Left lung (tissue), 14 donors: ENCODE data around the gene RNF213. TPM values are rescaled to one million over a fixed set of nuclear protein-coding genes. Genes with fewer than 3 reads are reported as not detected.

Experiments
- ATAC-seq: fragments of 200-7000 bp; cut with Tn5 transposase; one replicate; pipeline ENCODE4 v1.9.1; 2020; ENCODE audit warnings: moderate library complexity
- DNase-seq, 4 donors: peaks; one replicate each; pipeline ENCODE4 v3.0.0-alpha.2; 2013 to 2020
- H3K27ac ChIP-seq, 2 donors: fragments of 200-600 bp; sonication (generic) in 1 of 2; one replicate each; pipeline versions ENCODE4 v1.5.0 to v1.8.0; 2020 to 2021
- H3K27me3 ChIP-seq, 2 donors: fragments of 200-600 bp; sonication (generic) in 1 of 2; one replicate each; pipeline versions ENCODE4 v1.5.0 to v1.8.0; 2020 to 2021
- H3K36me3 ChIP-seq, 2 donors: fragments of 200-600 bp; sonication (generic) in 1 of 2; one replicate each; pipeline versions ENCODE4 v1.5.0 to v1.8.0; 2020 to 2021
- H3K4me1 ChIP-seq, 2 donors: fragments of 200-600 bp; one replicate each; pipeline ENCODE4 v1.8.0; 2021
- H3K4me3 ChIP-seq, 2 donors: fragments of 200-600 bp; sonication (generic) in 1 of 2; one replicate each; pipeline versions ENCODE4 v1.5.0 to v1.8.0; 2020 to 2021; ENCODE audit warnings: mild to moderate bottlenecking in 1 of 2
- H3K9me3 ChIP-seq, 2 donors: fragments of 200-600 bp; sonication (generic) in 1 of 2; one replicate each; pipeline versions ENCODE4 v1.5.0 to v1.8.0; 2020 to 2021
- intact Hi-C, 2 donors: fragments of 100-400 bp; cut with DNase I; formaldehyde crosslinking; loops; one replicate each; pipeline versions ENCODE4 v1.11.2 to v1.14.2; 2022
- long read RNA-seq, 12 donors: library from polyadenylated mRNA in 2 of 12; unstranded in 2 of 12; transcript quantifications; one replicate each; pipeline ENCODE4 v2.0.0 and lab custom pipeline, GENCODE V29; 2019 to 2026
- polyA plus RNA-seq, 6 donors: library from polyadenylated mRNA; unstranded; fragments of 120-200 nt; gene quantifications; one replicate each; pipeline ENCODE4 v1.2.1, GENCODE V29; 2013; ENCODE audit not compliant: insufficient read length in 6 of 6
- total RNA-seq, 2 donors: library from RNA; stranded (reverse); fragmentation: NEBNext Ultra II Directional; extraction: Animal tissue kit (Norgen Biotek cat#: 25700); gene quantifications; one replicate each; pipeline ENCODE4 v1.2.1, GENCODE V29; 2021
- TF ChIP-seq, protein P1 (sequence below), 2 donors: fragments of 200-600 bp; sonication (generic) in 1 of 2; IDR thresholded peaks; one replicate each; pipeline versions ENCODE4 v1.5.0 to v1.8.0; 2021; ENCODE audit warnings: antibody characterized with exemption in 2 of 2
- donor health status: DM: no; HTN: yes; CAD: no.
- donor health status: DM: no; HTN: no; CAD: no.

Gene RNF213
- total RNA-seq = 100 to 1,000 TPM; 212 to 264 TPM
- polyA plus RNA-seq = 100 to 1,000 TPM in 3 of 6 donors, 10 to 100 TPM in 3; 89.0 to 115 (median 100.0) TPM
- long read RNA-seq, donor 1, partial matches to known transcripts = 21 of 22 reads
- long read RNA-seq, donor 1, other reads (novel, unspliced or antisense) = 0 of 22 reads
- long read RNA-seq, donor 2, partial matches to known transcripts = 24 of 25 reads
- long read RNA-seq, donor 2, other reads (novel, unspliced or antisense) = 0 of 25 reads
- long read RNA-seq, donor 3 = 0 reads
- long read RNA-seq, donor 4, partial matches to known transcripts = 47 of 57 reads
- long read RNA-seq, donor 4, other reads (novel, unspliced or antisense) = 10 of 57 reads
- long read RNA-seq, donor 5, full-length matches to known transcripts = 1 of 14 reads
- long read RNA-seq, donor 5, partial matches to known transcripts = 13 of 14 reads
- long read RNA-seq, donor 5, other reads (novel, unspliced or antisense) = 0 of 14 reads
- long read RNA-seq, donor 6 = 0 reads
- long read RNA-seq, donor 7 = 0 reads
- long read RNA-seq, donor 8, full-length matches to known transcripts = 1 of 7 reads
- long read RNA-seq, donor 8, partial matches to known transcripts = 6 of 7 reads
- long read RNA-seq, donor 8, other reads (novel, unspliced or antisense) = 0 of 7 reads
- long read RNA-seq, donor 9 = 0 reads
- long read RNA-seq, donor 10, partial matches to known transcripts = 47 of 54 reads
- long read RNA-seq, donor 10, other reads (novel, unspliced or antisense) = 7 of 54 reads
- long read RNA-seq, donor 11 = 0 reads
- long read RNA-seq, donor 12, partial matches to known transcripts = 17 of 17 reads
- long read RNA-seq, donor 12, other reads (novel, unspliced or antisense) = 0 of 17 reads

DNA sequence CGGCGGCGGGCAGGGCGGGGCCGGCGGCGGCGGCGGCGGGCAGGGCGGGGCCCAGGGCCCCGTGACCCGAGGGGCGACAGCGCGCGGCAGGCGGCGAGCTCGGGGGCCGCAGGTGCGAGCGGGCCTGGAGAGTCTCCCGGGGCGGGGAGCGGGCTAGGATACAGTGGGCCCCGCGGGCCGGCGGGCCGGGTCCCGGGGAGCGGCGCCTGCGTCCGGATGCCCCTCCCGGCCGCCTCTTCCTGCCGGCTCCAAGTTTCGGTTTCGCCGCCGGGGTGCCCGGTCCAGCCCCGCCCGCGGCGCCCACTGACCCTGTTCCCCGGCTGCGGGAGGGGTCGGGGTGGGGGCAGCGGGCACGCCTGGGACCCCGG, at the start of gene RNF213:
TSS of gene RNF213 (plus strand) at position 62 of the 368 bp plus-strand sequence. CDS start 2,830 bp downstream, outside the sequence.
- ATAC-seq (peak; percentile 22), DNase-seq (peak; percentile 33 to 92 (median 54))
- intact Hi-C loops = no loop called here
- peak within 1 kb of the TSS; percentile 98 to 99 for H3K27ac ChIP-seq
- H3K27me3 ChIP-seq = no peaks in the 10 kb centered on the region
- peaks cover 41 to 71% of the 10 kb centered on the region in 2 donors for H3K4me1 ChIP-seq
- H3K4me3 ChIP-seq = peak within 1 kb of the TSS; percentile 88 to 100
- TF ChIP-seq, protein P1, sequence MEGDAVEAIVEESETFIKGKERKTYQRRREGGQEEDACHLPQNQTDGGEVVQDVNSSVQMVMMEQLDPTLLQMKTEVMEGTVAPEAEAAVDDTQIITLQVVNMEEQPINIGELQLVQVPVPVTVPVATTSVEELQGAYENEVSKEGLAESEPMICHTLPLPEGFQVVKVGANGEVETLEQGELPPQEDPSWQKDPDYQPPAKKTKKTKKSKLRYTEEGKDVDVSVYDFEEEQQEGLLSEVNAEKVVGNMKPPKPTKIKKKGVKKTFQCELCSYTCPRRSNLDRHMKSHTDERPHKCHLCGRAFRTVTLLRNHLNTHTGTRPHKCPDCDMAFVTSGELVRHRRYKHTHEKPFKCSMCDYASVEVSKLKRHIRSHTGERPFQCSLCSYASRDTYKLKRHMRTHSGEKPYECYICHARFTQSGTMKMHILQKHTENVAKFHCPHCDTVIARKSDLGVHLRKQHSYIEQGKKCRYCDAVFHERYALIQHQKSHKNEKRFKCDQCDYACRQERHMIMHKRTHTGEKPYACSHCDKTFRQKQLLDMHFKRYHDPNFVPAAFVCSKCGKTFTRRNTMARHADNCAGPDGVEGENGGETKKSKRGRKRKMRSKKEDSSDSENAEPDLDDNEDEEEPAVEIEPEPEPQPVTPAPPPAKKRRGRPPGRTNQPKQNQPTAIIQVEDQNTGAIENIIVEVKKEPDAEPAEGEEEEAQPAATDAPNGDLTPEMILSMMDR (IDR thresholded peaks at IDR 0.05) = no peak
- no peaks in the 10 kb centered on the region for H3K9me3 ChIP-seq
- peaks cover 0 to 16% of the 10 kb centered on the region in 2 donors for H3K36me3 ChIP-seq

DNA sequence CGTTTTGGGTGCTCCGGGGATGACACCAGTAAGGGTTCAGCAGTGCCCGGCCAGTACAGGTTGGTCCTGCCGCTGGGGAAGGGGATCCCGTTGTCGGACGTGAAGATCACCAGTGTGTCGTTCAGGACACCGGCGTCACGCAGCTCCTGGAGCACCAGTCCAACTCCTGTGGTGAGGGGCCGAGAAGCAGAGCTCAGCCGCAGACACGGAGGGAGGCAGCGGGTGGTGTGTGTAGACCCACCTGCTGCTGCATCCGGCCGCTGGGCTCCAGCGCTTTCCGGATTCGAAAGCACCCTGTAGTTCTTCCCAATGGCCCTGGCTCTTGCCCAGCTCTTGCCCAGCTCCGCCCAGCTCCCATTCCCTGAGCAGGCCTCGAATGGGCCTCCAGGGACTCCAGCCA, 48.5 kb upstream of the RNF213 start:
- peaks cover 0 to 99% of the 10 kb centered on the region in 2 donors for H3K36me3 ChIP-seq
- peak in 1 of 4 donors; percentile 71 for DNase-seq
- H3K4me3 ChIP-seq = no peak overlapping the region
- no peak overlapping the region for H3K27ac ChIP-seq
- no peak for ATAC-seq
- H3K4me1 ChIP-seq = peaks cover 0 to 19% of the 10 kb centered on the region in 2 donors
- H3K27me3 ChIP-seq = no peaks in the 10 kb centered on the region
- intact Hi-C loops = no loop called here
- TF ChIP-seq, protein P1 (IDR thresholded peaks at IDR 0.05) = no peak
- H3K9me3 ChIP-seq = no peaks in the 10 kb centered on the region

DNA sequence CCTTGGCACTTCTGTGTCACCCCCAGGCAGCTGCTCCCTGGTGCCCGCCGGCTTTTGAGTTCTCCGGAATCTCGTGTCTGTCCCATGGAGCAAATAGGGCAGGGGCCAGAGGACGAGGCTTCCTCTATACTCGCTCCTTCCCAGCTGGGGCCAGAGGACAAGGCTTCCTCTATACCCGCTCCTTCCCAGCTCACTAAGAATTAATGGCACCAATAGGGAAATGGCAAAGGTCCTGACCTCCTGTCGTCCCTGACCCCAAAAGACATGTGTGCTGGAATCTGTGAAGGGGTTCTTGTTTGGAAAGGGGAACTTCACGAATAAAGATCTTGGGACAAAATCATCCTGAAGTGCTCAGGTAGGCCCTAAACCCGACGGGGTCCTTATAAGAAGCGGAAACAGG, 48.1 kb upstream of the RNF213 start:
- intact Hi-C loops = no loop called here
- no peaks in the 10 kb centered on the region for H3K9me3 ChIP-seq
- H3K4me3 ChIP-seq = no peak overlapping the region
- DNase-seq = no peak
- H3K27ac ChIP-seq = peak overlapping the region in 1 of 2 donors; percentile 62
- H3K36me3 ChIP-seq = peaks cover 0 to 100% of the 10 kb centered on the region in 2 donors
- H3K4me1 ChIP-seq = peaks cover 0 to 19% of the 10 kb centered on the region in 2 donors
- TF ChIP-seq, protein P1 (IDR thresholded peaks at IDR 0.05) = no peak
- H3K27me3 ChIP-seq = no peaks in the 10 kb centered on the region
- ATAC-seq = peak; percentile 47

GRCh38 chr17:80212962-80213642, 47.5 kb upstream of the RNF213 start:
- no peaks in the 10 kb centered on the region for H3K27me3 ChIP-seq
- intact Hi-C loops = no loop called here
- H3K36me3 ChIP-seq = peaks cover 0 to 100% of the 10 kb centered on the region in 2 donors
- no peaks in the 10 kb centered on the region for H3K9me3 ChIP-seq
- no peak overlapping the region for H3K4me3 ChIP-seq
- ATAC-seq (peak; percentile 31), DNase-seq (peak in 2 of 4 donors; percentile 83 to 86)
- TF ChIP-seq, protein P1 (IDR thresholded peaks at IDR 0.05) = no peak
- peaks cover 0 to 22% of the 10 kb centered on the region in 2 donors for H3K4me1 ChIP-seq
- H3K27ac ChIP-seq = peak overlapping the region in 1 of 2 donors; percentile 62
